ENCODE measurements around the gene KNTC1.

The KNTC1 gene

GRCh38 chr12:122516544-122517361 lies 10.3 kb upstream of the KNTC1 start:
- Histone ChIP-seq H3K27me3 (no peaks in the 10 kb centered on the region), H3K4me3 (ENCODE audit: low read depth in 1 of 2, low read length in 1 of 2) (no peak overlapping the region), H3K4me1 (ENCODE audit: control insufficient read depth in 1 of 2, insufficient read depth in 1 of 2, low read depth in 1 of 2, low read length in 1 of 2) (no peaks in the 10 kb centered on the region), H3K36me3 (peaks cover 98% of the 10 kb centered on the region), H3K9me3 (no peaks in the 10 kb centered on the region), H3K27ac (no peak overlapping the region)
- TF ChIP-seq CTCF (IDR thresholded peaks at IDR 0.05), result no peak

GRCh38 chr12:122517877-122518276 lies 9.2 kb upstream of the KNTC1 start:
- Histone ChIP-seq H3K36me3 (peaks cover 94% of the 10 kb centered on the region), H3K4me1 (ENCODE audit: control insufficient read depth in 1 of 2, insufficient read depth in 1 of 2, low read depth in 1 of 2, low read length in 1 of 2) (peaks cover 1 to 3% of the 10 kb centered on the region in 2 experiments), H3K4me3 (ENCODE audit: low read depth in 1 of 2, low read length in 1 of 2) (no peak overlapping the region), H3K27me3 (no peaks in the 10 kb centered on the region), H3K27ac (no peak overlapping the region), H3K9me3 (no peaks in the 10 kb centered on the region)
- TF ChIP-seq CTCF (IDR thresholded peaks at IDR 0.05), result no peak

GRCh38 chr12:122518908-122519307 lies 8.1 kb upstream of the KNTC1 start:
- Histone ChIP-seq H3K27me3 (no peaks in the 10 kb centered on the region), H3K36me3 (peaks cover 86% of the 10 kb centered on the region), H3K4me3 (ENCODE audit: low read depth in 1 of 2, low read length in 1 of 2) (no peak overlapping the region), H3K9me3 (no peaks in the 10 kb centered on the region), H3K27ac (no peak overlapping the region), H3K4me1 (ENCODE audit: control insufficient read depth in 1 of 2, insufficient read depth in 1 of 2, low read depth in 1 of 2, low read length in 1 of 2) (peaks cover 11 to 13% of the 10 kb centered on the region in 2 experiments)
- no peak for TF ChIP-seq CTCF (IDR thresholded peaks at IDR 0.05)

- Histone ChIP-seq H3K27me3 (no peaks in the 10 kb centered on the region), H3K4me1 (ENCODE audit: control insufficient read depth in 1 of 2, insufficient read depth in 1 of 2, low read depth in 1 of 2, low read length in 1 of 2) (peaks cover 15 to 18% of the 10 kb centered on the region in 2 experiments), H3K9me3 (no peaks in the 10 kb centered on the region), H3K4me3 (ENCODE audit: low read depth in 1 of 2, low read length in 1 of 2) (no peak overlapping the region), H3K36me3 (peaks cover 81% of the 10 kb centered on the region), H3K27ac (no peak overlapping the region)
- no peak for TF ChIP-seq CTCF (IDR thresholded peaks at IDR 0.05)
Observed at GRCh38 chr12:122519418-122519817, 7.6 kb upstream of the KNTC1 start.

- TF ChIP-seq CTCF (IDR thresholded peaks at IDR 0.05), result no peak
- no peaks in the 10 kb centered on the region for H3K27me3 ChIP-seq
- no peak overlapping the region for H3K27ac ChIP-seq
- H3K9me3 ChIP-seq, result no peaks in the 10 kb centered on the region
- H3K36me3 ChIP-seq, result peaks cover 75% of the 10 kb centered on the region
- H3K4me1 ChIP-seq (ENCODE audit: control insufficient read depth in 1 of 2, insufficient read depth in 1 of 2, low read depth in 1 of 2, low read length in 1 of 2), result peaks cover 26 to 29% of the 10 kb centered on the region in 2 experiments
- no peak overlapping the region for H3K4me3 ChIP-seq (ENCODE audit: low read depth in 1 of 2, low read length in 1 of 2)
Observed at GRCh38 chr12:122520676-122521075, 6.4 kb upstream of the KNTC1 start.

Data from neutrophil (primary cell).